ENCODE results near the gene HP1BP3. TPM values are rescaled to one million over a fixed set of nuclear protein-coding genes. Genes with fewer than 3 reads are reported as not detected.

The HP1BP3 gene
- total and polyA plus RNA-seq, 12 donors = 52.5 to 229 (median 178) TPM

DNA sequence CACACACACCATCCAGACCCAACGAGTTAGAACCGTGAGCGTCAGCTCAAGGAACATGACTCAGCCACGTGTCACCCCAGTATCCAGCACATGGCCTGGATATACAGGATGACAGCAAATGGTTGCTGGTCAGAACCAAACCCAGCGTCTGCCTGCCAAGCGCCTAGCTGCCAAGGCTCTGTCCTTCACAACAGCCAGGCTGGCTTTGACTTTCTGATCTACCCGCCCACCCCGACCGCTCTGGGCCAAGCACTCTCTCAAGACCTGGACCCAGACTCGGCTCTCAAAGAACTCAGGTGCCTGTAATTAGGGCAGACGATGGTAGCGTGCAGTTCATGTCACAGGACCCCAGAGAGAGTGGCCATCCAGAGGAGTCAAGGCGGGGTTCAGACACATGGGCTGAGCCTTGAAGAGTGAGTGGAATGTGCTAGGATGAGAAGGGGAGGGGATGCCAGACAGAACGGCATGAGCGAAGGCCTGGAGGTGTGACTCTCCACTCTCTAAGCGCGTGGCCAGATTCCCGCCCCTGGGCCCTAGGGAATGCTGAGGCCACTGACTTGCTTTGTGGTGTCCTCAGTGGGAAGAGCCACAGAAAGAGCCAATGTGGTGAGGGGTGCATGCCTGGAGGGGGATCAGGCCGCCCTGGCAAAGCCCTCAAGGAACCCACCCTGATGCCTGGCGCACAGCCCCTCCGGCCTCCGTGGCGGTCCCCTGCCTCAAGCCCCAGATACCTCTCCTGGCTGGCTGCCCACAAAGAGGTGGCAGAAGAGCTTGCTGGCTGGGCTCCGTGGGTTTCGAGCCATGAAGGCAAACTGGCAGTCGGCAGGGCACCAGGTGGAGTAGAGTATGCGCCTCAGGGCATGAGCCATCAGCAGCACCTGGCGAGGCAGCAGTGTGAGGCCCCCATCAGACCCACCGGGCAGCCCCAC is 61.7 kb downstream of the HP1BP3 start:
- Histone ChIP-seq H3K27ac (no peak overlapping the region), H3K36me3 (replicated peaks in 1 of 2) (no peaks in the 10 kb centered on the region), H3K27me3 (no peaks in the 10 kb centered on the region), H3K9me3 (replicated peaks in 1 of 3) (no peaks in the 10 kb centered on the region), H3K4me1 (replicated peaks in 1 of 2) (no peaks in the 10 kb centered on the region), H3K4me3 (no peak overlapping the region)
- intact Hi-C loops (cut with DNase I) = no loop called here
- 51 to 75% (median 68%) methylated on average over 18 to 29 of the region's 29 CpGs for WGBS, 4 donors
- peak; percentile 20 to 77 (median 62) for DNase-seq
- TF ChIP-seq POLR2A (IDR thresholded peaks at IDR 0.05) (no peak), CTCF (IDR thresholded peaks at IDR 0.05) (no peak)

GRCh38 chr1:20724364-20725188 is 62.5 kb downstream of the HP1BP3 start:
- intact Hi-C loops (cut with DNase I) = no loop called here
- no peaks in the 10 kb centered on the region for H3K4me1 ChIP-seq (replicated peaks in 1 of 2)
- H3K36me3 ChIP-seq (replicated peaks in 1 of 2) = no peaks in the 10 kb centered on the region
- TF ChIP-seq POLR2A (IDR thresholded peaks at IDR 0.05) = no peak
- no peak for TF ChIP-seq CTCF (IDR thresholded peaks at IDR 0.05)
- H3K9me3 ChIP-seq (replicated peaks in 1 of 3) = no peaks in the 10 kb centered on the region
- WGBS, 4 donors = 92 to 96% (median 93%) methylated on average over 10 to 17 of the region's 17 CpGs
- no peak overlapping the region for H3K4me3 ChIP-seq
- H3K27ac ChIP-seq = no peak overlapping the region
- no peaks in the 10 kb centered on the region for H3K27me3 ChIP-seq
- DNase-seq = peak in 2 of 7 donors; percentile 14 to 36

GRCh38 chr1:20723537-20724363 is 63.4 kb downstream of the HP1BP3 start:
- intact Hi-C loops (cut with DNase I) = no loop called here

More at GRCh38 chr1:20723537-20724363, 63.4 kb downstream of the HP1BP3 start:
- no peaks in the 10 kb centered on the region for H3K36me3 ChIP-seq (replicated peaks in 1 of 2)
- no peaks in the 10 kb centered on the region for H3K9me3 ChIP-seq (replicated peaks in 1 of 3)
- H3K4me1 ChIP-seq (replicated peaks in 1 of 2) = no peaks in the 10 kb centered on the region
- no peaks in the 10 kb centered on the region for H3K27me3 ChIP-seq
- no peak overlapping the region for H3K4me3 ChIP-seq
- TF ChIP-seq POLR2A (IDR thresholded peaks at IDR 0.05) (no peak), CTCF (IDR thresholded peaks at IDR 0.05) (no peak)
- H3K27ac ChIP-seq = no peak overlapping the region
- 92 to 96% (median 95%) methylated on average over 8 to 35 of the region's 35 CpGs for WGBS, 4 donors
- DNase-seq = peak in 3 of 7 donors; percentile 14 to 39 (median 14)
